Activated T-helper 1 cell treated with anti-CD3 and anti-CD28 coated beads, Interleukin-2, amount 50 U/mL, for 16 hours (primary cell): Measurements from ENCODE around the gene TST.
"Not testable (repeated sequence)": the region's sequence is repeated elsewhere in the genome, so short reads cannot be mapped to it uniquely, and the experiment has no call there.

Source experiments
- DNase-seq, 2 donors: peaks; one replicate each; pipeline ENCODE4 v3.0.0-alpha.2; 2020; ENCODE audit warnings: low read depth in 1 of 2, low spot score in 1 of 2

Gene TST

GRCh38 chr22:37015587-37015878, 3.7 kb downstream of the TST start:
- no peak for DNase-seq

- DNase-seq = no peak
These were observed 4.2 kb downstream of the TST start for GRCh38 chr22:37014835-37015586.

- DNase-seq = no peak
These were observed 4.8 kb downstream of the TST start for GRCh38 chr22:37014415-37014806.

GRCh38 chr22:37012956-37013355, 6.3 kb downstream of the TST start:
- DNase-seq = no peak

GRCh38 chr22:37012262-37012904, 6.9 kb downstream of the TST start:
- DNase-seq = no peak

GRCh38 chr22:37011472-37011871, 7.8 kb downstream of the TST start:
- DNase-seq = no peak

- no peak for DNase-seq
These were observed 8.3 kb downstream of the TST start for GRCh38 chr22:37010976-37011375.

GRCh38 chr22:37010174-37010573, 9.1 kb downstream of the TST start:
- no peak for DNase-seq

GRCh38 chr22:37009490-37009889, 9.8 kb downstream of the TST start:
- no peak for DNase-seq

- DNase-seq = no peak
These were observed 10.9 kb downstream of the TST start for GRCh38 chr22:37008365-37008764.

GRCh38 chr22:37007651-37008050, 11.6 kb downstream of the TST start:
- no peak for DNase-seq

GRCh38 chr22:37002633-37003032, 16.6 kb downstream of the TST start:
- no peak for DNase-seq

- DNase-seq = no peak
These were observed 17.4 kb downstream of the TST start for GRCh38 chr22:37001826-37002225.

GRCh38 chr22:37000676-37001534, 18.3 kb downstream of the TST start:
- no peak for DNase-seq

- DNase-seq = no peak
These were observed 19.8 kb downstream of the TST start for GRCh38 chr22:36999463-36999862.

- DNase-seq = no peak
These were observed 20.5 kb downstream of the TST start for GRCh38 chr22:36998620-36999351.

- no peak for DNase-seq
These were observed 21.5 kb downstream of the TST start for GRCh38 chr22:36997746-36998145.

GRCh38 chr22:36991206-36991605, 28.0 kb downstream of the TST start:
- DNase-seq = no peak

GRCh38 chr22:36990457-36990856, 28.8 kb downstream of the TST start:
- DNase-seq = no peak

- not testable (repeated sequence) for DNase-seq
These were observed 30.2 kb downstream of the TST start for GRCh38 chr22:36989012-36989411.

GRCh38 chr22:36988075-36988832, 31.0 kb downstream of the TST start:
- no peak for DNase-seq
